Measurements from ENCODE around the gene CERS5. TPM values are rescaled to one million over a fixed set of nuclear protein-coding genes. Genes with fewer than 3 reads are reported as not detected.

Gene CERS5
- 31.9 TPM for polyA plus RNA-seq (2013)

DNA sequence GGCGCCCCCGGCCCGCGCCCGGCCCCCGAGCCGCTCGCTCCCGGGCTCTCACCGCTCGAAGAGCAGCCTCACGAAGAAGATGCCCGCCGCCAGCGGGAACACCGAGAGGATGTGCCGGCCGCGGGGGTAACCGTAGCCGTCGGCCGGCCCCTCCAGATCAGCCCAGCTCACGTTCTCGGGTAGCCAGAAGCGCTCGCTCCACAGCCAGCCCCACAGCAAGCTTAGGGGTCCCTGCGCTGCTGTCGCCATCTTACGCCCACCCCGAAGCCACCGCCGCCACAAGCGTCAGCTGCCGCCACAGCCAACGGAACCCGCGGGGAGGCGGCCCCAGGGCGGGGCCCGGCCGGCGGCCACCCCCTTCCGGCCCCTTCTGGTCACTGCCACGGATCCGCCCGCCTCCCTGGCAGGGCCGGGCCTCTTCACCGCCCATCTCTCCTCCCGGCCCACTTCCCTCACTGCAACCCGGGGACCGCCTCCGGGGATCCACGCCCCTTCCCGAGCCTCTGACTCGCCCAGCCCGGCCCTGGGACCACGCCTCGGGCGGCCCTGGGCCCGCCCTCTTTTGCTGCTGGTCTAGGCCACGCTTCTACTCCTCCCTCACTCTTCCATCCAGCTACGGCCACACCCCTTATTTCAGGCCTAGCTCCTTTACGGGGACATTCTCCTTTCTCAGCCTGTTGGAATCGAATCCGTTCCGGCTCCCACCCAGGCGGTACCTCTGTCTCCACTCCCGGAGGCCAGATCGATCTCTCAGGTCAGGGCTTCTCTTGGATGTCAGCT, at the start of gene CERS5:
TSS of gene CERS5 (minus strand) at position 321 of the 780 bp plus-strand sequence. CDS start at position 249, 72 bp downstream.
- H3K9me3 ChIP-seq (ENCODE audit: control extremely low read depth in 1 of 5, control insufficient read depth in 4 of 5, insufficient read depth in 2 of 5, low read depth in 1 of 5, low read length in 4 of 5), result no peaks in the 10 kb centered on the region
- H3K4me1 ChIP-seq (ENCODE audit: control extremely low read depth in 1 of 4, control insufficient read depth in 4 of 4, insufficient read depth in 4 of 4, low read length in 3 of 4), result peaks cover 7 to 19% (median 14%) of the 10 kb centered on the region in 4 experiments
- ChIA-PET POLR2A (interaction anchor here (0.7 to 1.7 kb wide), 9 partner anchors 10 to 378 kb away, joined by 3 to 9 read pairs (median 3); partner anchors contain the start of genes COX14 and SMARCD1), CTCF (interaction anchor here (0.6 to 2.7 kb wide), 13 partner anchors 9 to 492 kb away, joined by 3 to 17 read pairs (median 3); partner anchors contain the start of genes COX14, GPD1 and SMARCD1)
- WGBS (ENCODE audit: insufficient coverage), result 0% methylated on average over 67 of the region's 70 CpGs
- peak within 1 kb of the TSS; percentile 81 to 92 for H3K27ac ChIP-seq (ENCODE audit: insufficient read depth in 1 of 2, low read depth in 1 of 2, low read length in 2 of 2, poor library complexity in 1 of 2, severe bottlenecking in 2 of 2)
- no peaks in the 10 kb centered on the region for H3K27me3 ChIP-seq (replicated peaks in 2 of 5; ENCODE audit: control insufficient read depth in 4 of 5, insufficient read depth in 5 of 5, low read length in 4 of 5)
- H3K4me3 ChIP-seq (ENCODE audit: control insufficient read depth in 1 of 7, extremely low read depth in 1 of 7, insufficient read depth in 4 of 7, low read depth in 2 of 7, low read length in 6 of 7), result peak within 1 kb of the TSS; percentile 76 to 100 (median 93)
- H3K36me3 ChIP-seq (ENCODE audit: control insufficient read depth in 4 of 4, insufficient read depth in 4 of 4, low read length in 3 of 4), result no peaks in the 10 kb centered on the region
- peak; percentile 97 to 99 (median 99) for DNase-seq

GRCh38 chr12:50215033-50215432, 47.9 kb upstream of the CERS5 start:
- no CpG with 5 or more reads among the region's 3 CpGs for WGBS (ENCODE audit: insufficient coverage)
- Histone ChIP-seq H3K9me3 (ENCODE audit: control extremely low read depth in 1 of 5, control insufficient read depth in 4 of 5, insufficient read depth in 2 of 5, low read depth in 1 of 5, low read length in 4 of 5) (no peaks in the 10 kb centered on the region), H3K4me1 (ENCODE audit: control extremely low read depth in 1 of 4, control insufficient read depth in 4 of 4, insufficient read depth in 4 of 4, low read length in 3 of 4) (peaks cover 0 to 16% (median 5%) of the 10 kb centered on the region in 4 experiments)

DNA sequence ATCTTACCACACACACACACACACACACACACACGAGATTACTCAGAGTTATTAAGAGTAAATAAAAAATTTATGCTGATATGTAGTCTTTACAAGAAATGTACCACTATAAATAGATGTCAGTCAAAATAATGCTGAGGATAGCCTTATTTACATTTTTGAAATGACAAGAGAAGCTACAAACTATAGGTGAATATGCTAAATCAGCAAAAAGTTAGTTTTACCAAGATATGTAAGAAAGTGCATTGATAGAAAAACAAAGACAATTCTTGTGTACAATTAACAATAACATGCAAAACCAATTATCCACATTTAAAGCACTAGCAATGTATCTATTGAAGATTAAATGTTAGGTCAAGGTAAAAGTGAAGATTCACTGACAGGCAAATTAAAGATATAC, 46.8 kb upstream of the CERS5 start:
- H3K4me1 ChIP-seq (ENCODE audit: control extremely low read depth in 1 of 4, control insufficient read depth in 4 of 4, insufficient read depth in 4 of 4, low read length in 3 of 4), result peaks cover 0 to 11% (median 4%) of the 10 kb centered on the region in 4 experiments
- POLR2A ChIA-PET, result no interaction called here
- H3K27me3 ChIP-seq (replicated peaks in 2 of 5; ENCODE audit: control insufficient read depth in 4 of 5, insufficient read depth in 5 of 5, low read length in 4 of 5), result no peaks in the 10 kb centered on the region
- no peak for DNase-seq
- H3K9me3 ChIP-seq (ENCODE audit: control extremely low read depth in 1 of 5, control insufficient read depth in 4 of 5, insufficient read depth in 2 of 5, low read depth in 1 of 5, low read length in 4 of 5), result no peaks in the 10 kb centered on the region
- no peak overlapping the region for H3K27ac ChIP-seq (ENCODE audit: insufficient read depth in 1 of 2, low read depth in 1 of 2, low read length in 2 of 2, poor library complexity in 1 of 2, severe bottlenecking in 2 of 2)
- H3K4me3 ChIP-seq (ENCODE audit: control insufficient read depth in 1 of 7, extremely low read depth in 1 of 7, insufficient read depth in 4 of 7, low read depth in 2 of 7, low read length in 6 of 7), result no peak overlapping the region
- peaks cover 0 to 4% (median 0%) of the 10 kb centered on the region in 4 experiments for H3K36me3 ChIP-seq (ENCODE audit: control insufficient read depth in 4 of 4, insufficient read depth in 4 of 4, low read length in 3 of 4)
- CTCF ChIA-PET, result interaction anchor here (1.3 kb wide), 1 partner anchor 13 kb away, joined by 4 read pairs; no protein-coding TSS in a partner anchor
- WGBS (ENCODE audit: insufficient coverage), result no CpG with 5 or more reads among the region's 1 CpG

More at GRCh38 chr12:50215033-50215432, 47.9 kb upstream of the CERS5 start:
- H3K4me3 ChIP-seq (ENCODE audit: control insufficient read depth in 1 of 7, extremely low read depth in 1 of 7, insufficient read depth in 4 of 7, low read depth in 2 of 7, low read length in 6 of 7), result no peak overlapping the region
- H3K27ac ChIP-seq (ENCODE audit: insufficient read depth in 1 of 2, low read depth in 1 of 2, low read length in 2 of 2, poor library complexity in 1 of 2, severe bottlenecking in 2 of 2), result no peak overlapping the region
- H3K27me3 ChIP-seq (replicated peaks in 2 of 5; ENCODE audit: control insufficient read depth in 4 of 5, insufficient read depth in 5 of 5, low read length in 4 of 5), result no peaks in the 10 kb centered on the region
- H3K36me3 ChIP-seq (ENCODE audit: control insufficient read depth in 4 of 4, insufficient read depth in 4 of 4, low read length in 3 of 4), result peaks cover 0 to 4% (median 0%) of the 10 kb centered on the region in 4 experiments
- no peak for DNase-seq
- POLR2A ChIA-PET, result interaction anchor here (0.7 kb wide), 1 partner anchor 292 kb away, joined by 3 read pairs; no protein-coding TSS in a partner anchor
- CTCF ChIA-PET, result no interaction called here

GRCh38 chr12:50213439-50213838, 46.3 kb upstream of the CERS5 start:
- POLR2A ChIA-PET, result no interaction called here
- DNase-seq, result no peak
- Histone ChIP-seq H3K36me3 (ENCODE audit: control insufficient read depth in 4 of 4, insufficient read depth in 4 of 4, low read length in 3 of 4) (peaks cover 0 to 4% (median 0%) of the 10 kb centered on the region in 4 experiments), H3K4me3 (ENCODE audit: control insufficient read depth in 1 of 7, extremely low read depth in 1 of 7, insufficient read depth in 4 of 7, low read depth in 2 of 7, low read length in 6 of 7) (no peak overlapping the region), H3K27ac (ENCODE audit: insufficient read depth in 1 of 2, low read depth in 1 of 2, low read length in 2 of 2, poor library complexity in 1 of 2, severe bottlenecking in 2 of 2) (no peak overlapping the region), H3K27me3 (replicated peaks in 2 of 5; ENCODE audit: control insufficient read depth in 4 of 5, insufficient read depth in 5 of 5, low read length in 4 of 5) (no peaks in the 10 kb centered on the region), H3K4me1 (ENCODE audit: control extremely low read depth in 1 of 4, control insufficient read depth in 4 of 4, insufficient read depth in 4 of 4, low read length in 3 of 4) (peaks cover 0 to 11% (median 4%) of the 10 kb centered on the region in 4 experiments), H3K9me3 (ENCODE audit: control extremely low read depth in 1 of 5, control insufficient read depth in 4 of 5, insufficient read depth in 2 of 5, low read depth in 1 of 5, low read length in 4 of 5) (no peaks in the 10 kb centered on the region)
- CTCF ChIA-PET, result interaction anchor here (1.2 to 2.3 kb wide), 5 partner anchors 8 to 125 kb away, joined by 4 to 8 read pairs (median 7); no protein-coding TSS in a partner anchor
- no CpG with 5 or more reads among the region's 2 CpGs for WGBS (ENCODE audit: insufficient coverage)

GRCh38 chr12:50212071-50212467, 44.9 kb upstream of the CERS5 start:
- ChIA-PET CTCF (interaction anchor here (0.6 to 2.3 kb wide), 4 partner anchors 10 to 203 kb away, joined by 3 to 8 read pairs (median 7); no protein-coding TSS in a partner anchor), POLR2A (no interaction called here)
- H3K27me3 ChIP-seq (replicated peaks in 2 of 5; ENCODE audit: control insufficient read depth in 4 of 5, insufficient read depth in 5 of 5, low read length in 4 of 5), result no peaks in the 10 kb centered on the region
- no peaks in the 10 kb centered on the region for H3K9me3 ChIP-seq (ENCODE audit: control extremely low read depth in 1 of 5, control insufficient read depth in 4 of 5, insufficient read depth in 2 of 5, low read depth in 1 of 5, low read length in 4 of 5)
- peaks cover 0 to 11% (median 4%) of the 10 kb centered on the region in 4 experiments for H3K4me1 ChIP-seq (ENCODE audit: control extremely low read depth in 1 of 4, control insufficient read depth in 4 of 4, insufficient read depth in 4 of 4, low read length in 3 of 4)
- H3K4me3 ChIP-seq (ENCODE audit: control insufficient read depth in 1 of 7, extremely low read depth in 1 of 7, insufficient read depth in 4 of 7, low read depth in 2 of 7, low read length in 6 of 7), result no peak overlapping the region
- 20% methylated on average over 1 of the region's 2 CpGs for WGBS (ENCODE audit: insufficient coverage)
- peak overlapping the region in 1 of 2 experiments; percentile 55 for H3K27ac ChIP-seq (ENCODE audit: insufficient read depth in 1 of 2, low read depth in 1 of 2, low read length in 2 of 2, poor library complexity in 1 of 2, severe bottlenecking in 2 of 2)
- H3K36me3 ChIP-seq (ENCODE audit: control insufficient read depth in 4 of 4, insufficient read depth in 4 of 4, low read length in 3 of 4), result no peaks in the 10 kb centered on the region
- DNase-seq, result no peak

DNA sequence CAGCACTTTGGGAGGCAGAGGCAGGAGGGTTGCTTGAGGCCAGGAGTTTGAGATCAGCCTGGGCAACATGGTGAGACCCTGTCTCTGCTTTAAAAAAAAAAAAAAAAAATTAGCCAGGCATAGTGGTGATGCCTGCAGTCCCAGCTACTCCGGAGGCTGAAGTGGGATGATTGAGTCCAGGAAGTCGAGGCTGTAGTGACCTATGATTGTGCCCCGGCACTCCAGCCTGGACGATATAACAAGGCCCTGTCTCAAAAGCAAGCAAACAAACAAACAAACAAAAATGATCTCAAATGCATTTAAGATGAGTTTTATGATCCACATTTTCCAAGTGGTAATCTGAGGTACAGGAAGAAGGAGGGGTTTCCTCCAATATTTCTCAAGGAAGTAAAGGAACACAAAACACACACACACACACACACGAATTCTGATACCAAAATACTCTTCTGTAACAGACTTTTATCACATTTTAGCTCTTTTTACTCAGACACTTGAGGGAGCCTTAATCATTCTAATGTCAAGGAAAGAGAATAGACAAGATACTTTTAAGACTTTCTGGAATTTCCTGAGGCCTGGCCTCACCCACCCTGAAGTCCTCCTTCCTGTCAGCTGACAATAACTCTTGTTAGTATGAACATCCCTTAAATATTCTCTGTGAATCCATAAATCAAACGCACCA, 44.4 kb upstream of the CERS5 start:
- no peaks in the 10 kb centered on the region for H3K36me3 ChIP-seq (ENCODE audit: control insufficient read depth in 4 of 4, insufficient read depth in 4 of 4, low read length in 3 of 4)
- POLR2A ChIA-PET, result interaction anchor here (0.6 kb wide), 1 partner anchor 116 kb away, joined by 3 read pairs; no protein-coding TSS in a partner anchor
- no peaks in the 10 kb centered on the region for H3K9me3 ChIP-seq (ENCODE audit: control extremely low read depth in 1 of 5, control insufficient read depth in 4 of 5, insufficient read depth in 2 of 5, low read depth in 1 of 5, low read length in 4 of 5)
- no peak overlapping the region for H3K4me3 ChIP-seq (ENCODE audit: control insufficient read depth in 1 of 7, extremely low read depth in 1 of 7, insufficient read depth in 4 of 7, low read depth in 2 of 7, low read length in 6 of 7)
- CTCF ChIA-PET, result interaction anchor here (0.6 to 2.3 kb wide), 6 partner anchors 10 to 450 kb away, joined by 3 to 8 read pairs (median 5); no protein-coding TSS in a partner anchor
- DNase-seq, result no peak
- peak overlapping the region in 1 of 2 experiments; percentile 55 for H3K27ac ChIP-seq (ENCODE audit: insufficient read depth in 1 of 2, low read depth in 1 of 2, low read length in 2 of 2, poor library complexity in 1 of 2, severe bottlenecking in 2 of 2)
- H3K27me3 ChIP-seq (replicated peaks in 2 of 5; ENCODE audit: control insufficient read depth in 4 of 5, insufficient read depth in 5 of 5, low read length in 4 of 5), result no peaks in the 10 kb centered on the region
- 14% methylated on average over 1 of the region's 6 CpGs for WGBS (ENCODE audit: insufficient coverage)
- H3K4me1 ChIP-seq (ENCODE audit: control extremely low read depth in 1 of 4, control insufficient read depth in 4 of 4, insufficient read depth in 4 of 4, low read length in 3 of 4), result peaks cover 0 to 11% (median 4%) of the 10 kb centered on the region in 4 experiments
